HL-60 (cell line): ENCODE measurements around the gene MGAT5B.

Source experiments
- TF ChIP-seq, protein P1 (sequence below): IDR thresholded peaks from one replicate; pipeline ENCODE4 v1.5.1; 2011; ENCODE audit warnings: low read length, control low read depth, inconsistent platforms; ENCODE audit not compliant: insufficient read depth
- TF ChIP-seq, protein P2 (sequence below): IDR thresholded peaks from 2 replicates; pipeline ENCODE4 v1.6.1; 2012; ENCODE audit warnings: low read depth; ENCODE audit not compliant: insufficient replicate concordance

DNA sequence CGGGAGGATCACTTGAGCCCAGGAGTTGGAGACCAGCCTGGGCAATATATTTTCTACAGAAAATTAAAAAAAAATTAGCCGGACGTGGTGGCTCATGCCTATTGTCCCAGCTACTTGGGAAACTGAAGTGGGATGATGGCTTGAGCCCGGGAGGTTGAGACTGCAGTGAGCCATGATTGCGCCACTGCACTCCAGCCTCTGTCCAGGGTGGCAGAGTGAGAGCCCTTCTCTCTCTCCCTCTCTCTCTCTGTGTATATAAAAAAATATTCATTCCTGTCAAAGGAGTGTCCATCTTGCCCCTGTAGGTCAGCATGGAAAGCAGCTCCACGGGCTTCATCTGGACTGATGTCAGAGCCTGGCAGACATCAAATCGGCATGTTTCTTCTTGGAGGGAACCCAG is 31.2 kb downstream of the MGAT5B start:
- TF ChIP-seq, protein P1, sequence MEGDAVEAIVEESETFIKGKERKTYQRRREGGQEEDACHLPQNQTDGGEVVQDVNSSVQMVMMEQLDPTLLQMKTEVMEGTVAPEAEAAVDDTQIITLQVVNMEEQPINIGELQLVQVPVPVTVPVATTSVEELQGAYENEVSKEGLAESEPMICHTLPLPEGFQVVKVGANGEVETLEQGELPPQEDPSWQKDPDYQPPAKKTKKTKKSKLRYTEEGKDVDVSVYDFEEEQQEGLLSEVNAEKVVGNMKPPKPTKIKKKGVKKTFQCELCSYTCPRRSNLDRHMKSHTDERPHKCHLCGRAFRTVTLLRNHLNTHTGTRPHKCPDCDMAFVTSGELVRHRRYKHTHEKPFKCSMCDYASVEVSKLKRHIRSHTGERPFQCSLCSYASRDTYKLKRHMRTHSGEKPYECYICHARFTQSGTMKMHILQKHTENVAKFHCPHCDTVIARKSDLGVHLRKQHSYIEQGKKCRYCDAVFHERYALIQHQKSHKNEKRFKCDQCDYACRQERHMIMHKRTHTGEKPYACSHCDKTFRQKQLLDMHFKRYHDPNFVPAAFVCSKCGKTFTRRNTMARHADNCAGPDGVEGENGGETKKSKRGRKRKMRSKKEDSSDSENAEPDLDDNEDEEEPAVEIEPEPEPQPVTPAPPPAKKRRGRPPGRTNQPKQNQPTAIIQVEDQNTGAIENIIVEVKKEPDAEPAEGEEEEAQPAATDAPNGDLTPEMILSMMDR = no peak
- TF ChIP-seq, protein P2, sequence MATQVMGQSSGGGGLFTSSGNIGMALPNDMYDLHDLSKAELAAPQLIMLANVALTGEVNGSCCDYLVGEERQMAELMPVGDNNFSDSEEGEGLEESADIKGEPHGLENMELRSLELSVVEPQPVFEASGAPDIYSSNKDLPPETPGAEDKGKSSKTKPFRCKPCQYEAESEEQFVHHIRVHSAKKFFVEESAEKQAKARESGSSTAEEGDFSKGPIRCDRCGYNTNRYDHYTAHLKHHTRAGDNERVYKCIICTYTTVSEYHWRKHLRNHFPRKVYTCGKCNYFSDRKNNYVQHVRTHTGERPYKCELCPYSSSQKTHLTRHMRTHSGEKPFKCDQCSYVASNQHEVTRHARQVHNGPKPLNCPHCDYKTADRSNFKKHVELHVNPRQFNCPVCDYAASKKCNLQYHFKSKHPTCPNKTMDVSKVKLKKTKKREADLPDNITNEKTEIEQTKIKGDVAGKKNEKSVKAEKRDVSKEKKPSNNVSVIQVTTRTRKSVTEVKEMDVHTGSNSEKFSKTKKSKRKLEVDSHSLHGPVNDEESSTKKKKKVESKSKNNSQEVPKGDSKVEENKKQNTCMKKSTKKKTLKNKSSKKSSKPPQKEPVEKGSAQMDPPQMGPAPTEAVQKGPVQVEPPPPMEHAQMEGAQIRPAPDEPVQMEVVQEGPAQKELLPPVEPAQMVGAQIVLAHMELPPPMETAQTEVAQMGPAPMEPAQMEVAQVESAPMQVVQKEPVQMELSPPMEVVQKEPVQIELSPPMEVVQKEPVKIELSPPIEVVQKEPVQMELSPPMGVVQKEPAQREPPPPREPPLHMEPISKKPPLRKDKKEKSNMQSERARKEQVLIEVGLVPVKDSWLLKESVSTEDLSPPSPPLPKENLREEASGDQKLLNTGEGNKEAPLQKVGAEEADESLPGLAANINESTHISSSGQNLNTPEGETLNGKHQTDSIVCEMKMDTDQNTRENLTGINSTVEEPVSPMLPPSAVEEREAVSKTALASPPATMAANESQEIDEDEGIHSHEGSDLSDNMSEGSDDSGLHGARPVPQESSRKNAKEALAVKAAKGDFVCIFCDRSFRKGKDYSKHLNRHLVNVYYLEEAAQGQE = no peak
